DOHH2 (cell line): ENCODE data around the gene RNF112.

Experiments
- H3F3A ChIP-seq: fragments of 200-600 bp; sonication (generic), shearing (Covaris generic); 2 replicates; pipeline ENCODE4 v1.6.0; 2016; ENCODE audit warnings: antibody characterized with exemption, mild to moderate bottlenecking; ENCODE audit not compliant: control insufficient read depth, insufficient read depth
- H3K27ac ChIP-seq: fragments of 200-600 bp; sonication (generic); 2 replicates; pipeline ENCODE4 v1.5.1; 2014; ENCODE audit warnings: low read depth, mild to moderate bottlenecking, low read length, moderate library complexity
- H3K27me3 ChIP-seq: fragments of 200-600 bp; sonication (generic); 2 replicates; pipeline ENCODE4 v1.6.1; 2014; ENCODE audit warnings: mild to moderate bottlenecking, low read length, mixed read lengths; ENCODE audit not compliant: control insufficient read depth
- H3K36me3 ChIP-seq: fragments of 200-600 bp; sonication (generic); 2 replicates; pipeline ENCODE4 v1.6.1; 2014; ENCODE audit warnings: mild to moderate bottlenecking, low read length, moderate library complexity, mixed read lengths; ENCODE audit not compliant: control insufficient read depth
- H3K4me1 ChIP-seq: fragments of 200-600 bp; sonication (generic); 2 replicates; pipeline ENCODE4 v1.6.1; 2014; ENCODE audit warnings: mild to moderate bottlenecking, low read length, mixed read lengths; ENCODE audit not compliant: control insufficient read depth
- H3K4me2 ChIP-seq: fragments of 200-600 bp; sonication (generic); 2 replicates; pipeline ENCODE4 v1.6.0; 2014; ENCODE audit warnings: mild to moderate bottlenecking, low read length, moderate library complexity
- H3K4me3 ChIP-seq: fragments of 200-600 bp; sonication (generic); 2 replicates; pipeline ENCODE4 v1.5.1; 2014; ENCODE audit warnings: mild to moderate bottlenecking, low read length, mixed read lengths
- H3K79me2 ChIP-seq: fragments of 200-600 bp; sonication (generic); 2 replicates; pipeline ENCODE4 v1.6.1; 2014; ENCODE audit warnings: mild to moderate bottlenecking, low read length, mixed read lengths; ENCODE audit not compliant: control insufficient read depth
- H3K9me2 ChIP-seq: fragments of 200-600 bp; sonication (generic); replicated peaks from 2 replicates; pipeline ENCODE4 v1.6.1; 2014; ENCODE audit warnings: mild to moderate bottlenecking, low read length, mixed read lengths; ENCODE audit not compliant: control insufficient read depth
- H3K9me3 ChIP-seq: fragments of 200-600 bp; sonication (generic); 2 replicates; pipeline ENCODE4 v1.6.1; 2014; ENCODE audit warnings: antibody characterized with exemption, low read length, mixed read lengths; ENCODE audit not compliant: control insufficient read depth, insufficient read depth
- H4K20me1 ChIP-seq: fragments of 200-600 bp; sonication (generic); 2 replicates; pipeline ENCODE4 v1.6.0; 2014; ENCODE audit warnings: low read depth, mild to moderate bottlenecking, antibody characterized with exemption, low read length, moderate library complexity; ENCODE audit not compliant: control insufficient read depth, insufficient read depth
- EZH2phosphoT487 ChIP-seq: fragments of 200-600 bp; sonication (generic); IDR thresholded peaks from 2 replicates; pipeline ENCODE4 v1.6.1; 2017; ENCODE audit warnings: borderline replicate concordance, mild to moderate bottlenecking, antibody characterized with exemption, low read length, moderate library complexity, mixed read lengths
- TF ChIP-seq, protein P1 (sequence below): fragments of 200-600 bp; sonication (generic); IDR thresholded peaks from one replicate; pipeline ENCODE4 v1.5.1; 2014; ENCODE audit warnings: antibody characterized with exemption, mild to moderate bottlenecking, low read depth, low read length; ENCODE audit not compliant: poor library complexity, severe bottlenecking

The RNF112 gene

DNA sequence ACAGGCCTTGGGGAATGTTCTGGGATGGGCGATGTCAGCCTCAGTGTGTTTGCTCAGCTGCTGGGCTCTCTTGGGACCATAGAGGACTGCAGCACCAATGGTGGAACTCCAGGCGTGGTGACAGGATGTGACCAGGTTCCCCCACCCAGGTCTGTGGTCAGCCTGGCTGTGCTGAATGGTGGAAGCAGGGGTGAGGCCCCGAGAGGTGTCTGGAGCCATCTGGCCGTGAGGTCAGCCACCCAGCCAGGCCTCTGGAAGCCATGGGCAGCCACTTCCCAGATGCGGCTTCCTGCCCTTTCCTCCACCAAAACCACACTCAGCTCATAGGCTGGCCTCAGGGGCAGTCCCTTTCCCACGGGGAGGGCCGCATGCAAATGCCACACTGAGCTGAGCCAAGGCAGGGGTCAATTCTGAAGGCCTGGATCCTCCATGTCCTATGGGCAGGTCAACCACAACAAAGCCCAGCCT is 40.5 kb upstream of the RNF112 start:
- TF ChIP-seq, protein P1, sequence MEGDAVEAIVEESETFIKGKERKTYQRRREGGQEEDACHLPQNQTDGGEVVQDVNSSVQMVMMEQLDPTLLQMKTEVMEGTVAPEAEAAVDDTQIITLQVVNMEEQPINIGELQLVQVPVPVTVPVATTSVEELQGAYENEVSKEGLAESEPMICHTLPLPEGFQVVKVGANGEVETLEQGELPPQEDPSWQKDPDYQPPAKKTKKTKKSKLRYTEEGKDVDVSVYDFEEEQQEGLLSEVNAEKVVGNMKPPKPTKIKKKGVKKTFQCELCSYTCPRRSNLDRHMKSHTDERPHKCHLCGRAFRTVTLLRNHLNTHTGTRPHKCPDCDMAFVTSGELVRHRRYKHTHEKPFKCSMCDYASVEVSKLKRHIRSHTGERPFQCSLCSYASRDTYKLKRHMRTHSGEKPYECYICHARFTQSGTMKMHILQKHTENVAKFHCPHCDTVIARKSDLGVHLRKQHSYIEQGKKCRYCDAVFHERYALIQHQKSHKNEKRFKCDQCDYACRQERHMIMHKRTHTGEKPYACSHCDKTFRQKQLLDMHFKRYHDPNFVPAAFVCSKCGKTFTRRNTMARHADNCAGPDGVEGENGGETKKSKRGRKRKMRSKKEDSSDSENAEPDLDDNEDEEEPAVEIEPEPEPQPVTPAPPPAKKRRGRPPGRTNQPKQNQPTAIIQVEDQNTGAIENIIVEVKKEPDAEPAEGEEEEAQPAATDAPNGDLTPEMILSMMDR, result no peak
- TF ChIP-seq EZH2phosphoT487, result no peak
- H3F3A ChIP-seq, result peaks cover 5% of the 10 kb centered on the region; the same call in 1 of the 2 replicates
- no peaks in the 10 kb centered on the region for H4K20me1 ChIP-seq
- no peaks in the 10 kb centered on the region for H3K36me3 ChIP-seq
- no peaks in the 10 kb centered on the region for H3K9me3 ChIP-seq
- H3K4me2 ChIP-seq, result no peak overlapping the region
- H3K4me3 ChIP-seq, result no peak overlapping the region
- no peaks in the 10 kb centered on the region for H3K9me2 ChIP-seq
- H3K79me2 ChIP-seq, result no peaks in the 10 kb centered on the region
- H3K27ac ChIP-seq, result no peak overlapping the region
- no peaks in the 10 kb centered on the region for H3K27me3 ChIP-seq
- H3K4me1 ChIP-seq, result no peaks in the 10 kb centered on the region

DNA sequence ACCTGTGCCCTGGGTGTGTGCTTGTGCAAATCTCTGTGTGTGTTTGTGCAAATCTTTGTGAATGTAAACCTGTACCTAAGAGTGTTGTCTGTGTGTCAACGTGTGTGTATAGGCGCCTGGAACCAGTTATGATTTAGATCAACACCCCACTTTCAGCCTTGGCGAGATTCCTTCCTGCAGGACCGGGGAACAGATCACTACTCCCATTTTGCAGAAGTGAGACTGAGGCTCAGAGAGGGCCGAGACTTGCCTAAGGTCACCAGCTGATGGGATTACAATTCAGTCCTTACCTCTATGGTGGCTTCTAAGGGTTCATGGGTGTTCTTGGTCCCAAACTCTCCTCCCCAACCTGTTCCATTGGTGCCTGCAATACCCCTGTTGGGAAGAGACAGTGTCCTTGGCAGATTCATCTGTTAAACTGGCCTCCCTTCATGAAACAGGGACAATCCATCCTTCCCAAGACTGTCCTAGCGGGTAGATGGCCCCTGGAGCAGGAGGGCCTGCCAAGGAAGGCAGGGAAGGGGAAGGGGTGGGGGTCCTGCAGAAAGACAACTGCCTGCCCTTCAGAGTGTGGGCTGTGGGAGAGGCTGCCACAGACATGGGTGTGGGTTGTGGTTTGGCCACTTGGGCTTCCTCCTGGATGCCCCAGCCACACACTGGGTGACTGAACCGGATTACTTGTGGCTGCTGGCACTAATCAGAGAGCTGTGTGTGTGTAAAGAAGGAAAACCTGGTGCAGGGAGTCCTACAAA is 39.6 kb upstream of the RNF112 start:
- no peaks in the 10 kb centered on the region for H4K20me1 ChIP-seq
- no peaks in the 10 kb centered on the region for H3K9me3 ChIP-seq
- H3K4me3 ChIP-seq, result no peak overlapping the region
- no peak for TF ChIP-seq EZH2phosphoT487
- TF ChIP-seq, protein P1, result no peak
- H3F3A ChIP-seq, result peaks cover 5% of the 10 kb centered on the region; the same call in 1 of the 2 replicates
- H3K4me1 ChIP-seq, result no peaks in the 10 kb centered on the region
- H3K9me2 ChIP-seq, result no peaks in the 10 kb centered on the region
- H3K36me3 ChIP-seq, result no peaks in the 10 kb centered on the region
- H3K79me2 ChIP-seq, result peaks cover 4% of the 10 kb centered on the region; the same call in 1 of the 2 replicates
- no peaks in the 10 kb centered on the region for H3K27me3 ChIP-seq
- H3K27ac ChIP-seq, result no peak overlapping the region
- H3K4me2 ChIP-seq, result no peak overlapping the region

DNA sequence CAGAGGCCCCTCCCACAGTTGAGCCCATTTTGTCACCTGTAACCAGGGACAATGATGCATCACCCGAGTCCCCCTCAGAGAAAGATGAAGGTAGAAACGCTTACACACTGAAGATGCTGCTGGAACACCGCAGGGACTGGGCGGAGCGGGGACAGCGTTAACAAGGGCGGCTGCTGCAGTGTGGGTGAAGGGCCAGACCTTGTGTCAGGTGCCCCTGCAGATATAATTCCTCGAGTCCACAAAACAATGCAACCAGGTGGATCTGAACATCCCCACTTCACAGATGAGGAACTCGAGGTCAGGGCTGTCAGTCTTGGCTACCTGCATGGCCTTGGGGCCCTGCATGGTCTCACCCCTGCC is 39.0 kb upstream of the RNF112 start:
- Histone ChIP-seq H3K36me3 (no peaks in the 10 kb centered on the region), H3K27ac (no peak overlapping the region), H3K4me1 (peaks cover 3% of the 10 kb centered on the region), H3F3A (peaks cover 6% of the 10 kb centered on the region), H3K4me2 (no peak overlapping the region), H3K4me3 (no peak overlapping the region), H3K9me3 (no peaks in the 10 kb centered on the region), H3K9me2 (no peaks in the 10 kb centered on the region), H4K20me1 (no peaks in the 10 kb centered on the region), H3K79me2 (peaks cover 6% of the 10 kb centered on the region; the same call in 1 of the 2 replicates), H3K27me3 (no peaks in the 10 kb centered on the region)
- TF ChIP-seq EZH2phosphoT487, result no peak
- TF ChIP-seq, protein P1, result no peak
